NB4 (cell line): ENCODE data around the gene HBG2.
"Not testable (repeated sequence)": the region's sequence is repeated elsewhere in the genome, so short reads cannot be mapped to it uniquely, and the experiment has no call there.

Experiments
- CTCF ChIP-seq: IDR thresholded peaks from one replicate; pipeline ENCODE4 v1.5.1; 2012; ENCODE audit warnings: low read depth, low read length
- MYC ChIP-seq: IDR thresholded peaks from 2 replicates; pipeline ENCODE4 v1.6.1; 2011; ENCODE audit warnings: low read depth, low read length
- POLR2A ChIP-seq: IDR thresholded peaks from 2 replicates; pipeline ENCODE4 v1.6.1; 2011; ENCODE audit warnings: mild to moderate bottlenecking; ENCODE audit not compliant: insufficient read length; ENCODE audit errors: extremely low read depth

GRCh38 chr11:5254646-5255413, at the start of gene HBG2:
- not testable (repeated sequence) for TF ChIP-seq POLR2A, CTCF, MYC
